ENCODE measurements around the gene MRPS14. TPM values are rescaled to one million over a fixed set of nuclear protein-coding genes. Genes with fewer than 3 reads are reported as not detected.

MRPS14 gene
- total and polyA plus RNA-seq, 12 donors: 8.9 to 31.5 (median 25.7) TPM

GRCh38 chr1:174976436-174977108 is 46.7 kb downstream of the MRPS14 start:
- DNase-seq: no peak
- intact Hi-C loops (cut with DNase I): loop anchor here in 1 of 10 donors (10.0 kb wide), 1 partner anchor 112 kb away; no protein-coding TSS in a partner anchor
- TF ChIP-seq, protein P1, sequence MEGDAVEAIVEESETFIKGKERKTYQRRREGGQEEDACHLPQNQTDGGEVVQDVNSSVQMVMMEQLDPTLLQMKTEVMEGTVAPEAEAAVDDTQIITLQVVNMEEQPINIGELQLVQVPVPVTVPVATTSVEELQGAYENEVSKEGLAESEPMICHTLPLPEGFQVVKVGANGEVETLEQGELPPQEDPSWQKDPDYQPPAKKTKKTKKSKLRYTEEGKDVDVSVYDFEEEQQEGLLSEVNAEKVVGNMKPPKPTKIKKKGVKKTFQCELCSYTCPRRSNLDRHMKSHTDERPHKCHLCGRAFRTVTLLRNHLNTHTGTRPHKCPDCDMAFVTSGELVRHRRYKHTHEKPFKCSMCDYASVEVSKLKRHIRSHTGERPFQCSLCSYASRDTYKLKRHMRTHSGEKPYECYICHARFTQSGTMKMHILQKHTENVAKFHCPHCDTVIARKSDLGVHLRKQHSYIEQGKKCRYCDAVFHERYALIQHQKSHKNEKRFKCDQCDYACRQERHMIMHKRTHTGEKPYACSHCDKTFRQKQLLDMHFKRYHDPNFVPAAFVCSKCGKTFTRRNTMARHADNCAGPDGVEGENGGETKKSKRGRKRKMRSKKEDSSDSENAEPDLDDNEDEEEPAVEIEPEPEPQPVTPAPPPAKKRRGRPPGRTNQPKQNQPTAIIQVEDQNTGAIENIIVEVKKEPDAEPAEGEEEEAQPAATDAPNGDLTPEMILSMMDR (IDR thresholded peaks at IDR 0.05): no peak
- Histone ChIP-seq H3K36me3 (peaks cover 0 to 51% (median 8%) of the 10 kb centered on the region in 9 donors), H3K27ac (peak overlapping the region in 1 of 10 donors; percentile 30), H3K9me3 (no peaks in the 10 kb centered on the region), H3K27me3 (no peaks in the 10 kb centered on the region), H3K4me3 (no peak overlapping the region), H3K4me1 (peaks cover 0 to 28% (median 8%) of the 10 kb centered on the region in 9 donors)
- WGBS, 2 donors: 76 to 86% methylated on average over 4 of the region's 4 CpGs
- peak in 1 of 8 donors; percentile 78 for ATAC-seq

GRCh38 chr1:174975764-174976163 is 47.5 kb downstream of the MRPS14 start:
- Histone ChIP-seq H3K9me3 (no peaks in the 10 kb centered on the region), H3K27me3 (no peaks in the 10 kb centered on the region), H3K36me3 (peaks cover 0 to 43% (median 8%) of the 10 kb centered on the region in 9 donors), H3K27ac (peak overlapping the region in 1 of 10 donors; percentile 30), H3K4me1 (peaks cover 0 to 28% (median 8%) of the 10 kb centered on the region in 9 donors), H3K4me3 (no peak overlapping the region)
- ATAC-seq: no peak
- DNase-seq: no peak
- 85 to 88% methylated on average over 1 of the region's 1 CpG for WGBS, 2 donors
- intact Hi-C loops (cut with DNase I): loop anchor here in 1 of 10 donors (10.0 kb wide), 1 partner anchor 111 kb away; no protein-coding TSS in a partner anchor
- TF ChIP-seq, protein P1 (IDR thresholded peaks at IDR 0.05): no peak

DNA sequence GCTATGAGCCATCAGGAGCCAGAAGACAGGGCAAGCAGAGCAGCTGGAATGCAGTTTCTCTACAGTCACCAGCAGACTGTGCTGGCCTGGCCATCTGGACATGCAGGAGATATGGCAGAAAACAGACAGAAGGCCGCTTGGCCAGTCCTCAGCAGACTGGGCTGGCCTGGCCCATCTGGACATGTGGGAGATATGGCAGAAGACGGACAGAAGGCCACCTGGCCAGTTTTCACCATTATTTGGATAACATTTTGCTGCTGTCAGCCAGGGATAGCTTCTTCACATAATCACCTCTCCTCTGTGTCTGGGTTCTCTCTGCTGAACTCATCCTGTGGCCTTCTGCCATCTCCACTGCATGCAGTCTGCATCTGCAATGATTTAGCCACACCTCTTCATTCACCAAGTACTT is 48.5 kb downstream of the MRPS14 start:
- Histone ChIP-seq H3K4me3 (no peak overlapping the region), H3K27me3 (no peaks in the 10 kb centered on the region), H3K36me3 (peaks cover 0 to 40% (median 10%) of the 10 kb centered on the region in 9 donors), H3K9me3 (no peaks in the 10 kb centered on the region), H3K4me1 (peaks cover 0 to 30% (median 8%) of the 10 kb centered on the region in 9 donors), H3K27ac (peak overlapping the region in 2 of 10 donors; percentile 3 to 39)
- ATAC-seq (peak in 7 of 8 donors; percentile 55 to 85 (median 72)), DNase-seq (peak; percentile 16 to 24)
- TF ChIP-seq, protein P1 (IDR thresholded peaks at IDR 0.05): no peak
- intact Hi-C loops (cut with DNase I): loop anchor here in 1 of 10 donors (10.0 kb wide), 1 partner anchor 110 kb away; no protein-coding TSS in a partner anchor
- WGBS, 2 donors: 60 to 65% methylated on average over 2 of the region's 2 CpGs

- intact Hi-C loops (cut with DNase I): loop anchor here in 1 of 10 donors (10.0 kb wide), 1 partner anchor 107 kb away; no protein-coding TSS in a partner anchor
- 81 to 89% methylated on average over 2 of the region's 2 CpGs for WGBS, 2 donors
Measured at GRCh38 chr1:174971902-174972301, 51.3 kb downstream of the MRPS14 start.

More at GRCh38 chr1:174971902-174972301, 51.3 kb downstream of the MRPS14 start:
- no peaks in the 10 kb centered on the region for H3K9me3 ChIP-seq
- peak overlapping the region in 1 of 10 donors; percentile 60 for H3K27ac ChIP-seq
- DNase-seq (no peak), ATAC-seq (no peak)
- H3K4me1 ChIP-seq: peaks cover 0 to 56% (median 13%) of the 10 kb centered on the region in 9 donors
- H3K36me3 ChIP-seq: peaks cover 0 to 19% (median 0%) of the 10 kb centered on the region in 9 donors
- no peak overlapping the region for H3K4me3 ChIP-seq
- TF ChIP-seq, protein P1 (IDR thresholded peaks at IDR 0.05): no peak
- H3K27me3 ChIP-seq: no peaks in the 10 kb centered on the region

All from heart right ventricle (tissue), 16 donors.